Psoas muscle (tissue), 8 donors: ENCODE results near the gene VPS41. TPM values are rescaled to one million over a fixed set of nuclear protein-coding genes. Genes with fewer than 3 reads are reported as not detected.

ENCODE experiments used
- ATAC-seq, 4 donors: fragments of 200-7000 bp; cut with Tn5 transposase; one replicate each; pipeline ENCODE4 v1.9.1; 2020; ENCODE audit warnings: moderate library complexity in 3 of 4, mild to moderate bottlenecking in 2 of 4
- DNase-seq, 2 donors: peaks; one replicate each; pipeline ENCODE4 v3.0.0-alpha.2; 2020
- H3K27ac ChIP-seq: fragments of 200-600 bp; one replicate; pipeline ENCODE4 v1.8.0; 2022
- H3K27me3 ChIP-seq, 3 donors: fragments of 200-600 bp in 1 of 3; one replicate each; pipeline versions ENCODE4 v1.6.1 to v1.8.0; 2013 to 2022; ENCODE audit warnings: low read length in 2 of 3, mild to moderate bottlenecking in 2 of 3, moderate library complexity in 1 of 3; ENCODE audit not compliant: insufficient read depth in 3 of 3
- H3K36me3 ChIP-seq, 2 donors: fragments of 200-600 bp in 1 of 2; one replicate each; pipeline versions ENCODE4 v1.6.1 to v1.8.0; 2013 to 2022; ENCODE audit warnings: low read depth in 1 of 2, mild to moderate bottlenecking in 1 of 2, moderate library complexity in 1 of 2; ENCODE audit not compliant: insufficient read depth in 1 of 2
- H3K4me1 ChIP-seq: fragments of 200-600 bp; one replicate; pipeline ENCODE4 v1.8.0; 2022
- H3K4me3 ChIP-seq: fragments of 200-600 bp; one replicate; pipeline ENCODE4 v1.8.0; 2022; ENCODE audit warnings: mild to moderate bottlenecking
- H3K9me3 ChIP-seq: fragments of 200-600 bp; one replicate; pipeline ENCODE4 v1.8.0; 2022
- WGBS, 3 donors: extraction: QIAGEN DNeasy Blood & Tissue Kit; methylation state at CpG; one replicate each; pipeline versions ENCODE4 v1.1.6 to v1.1.7; 2013; 5-methylcytosine and 5-hydroxymethylcytosine counted together
- intact Hi-C, 2 donors: fragments of 100-400 bp; cut with DNase I; formaldehyde crosslinking; loops; one replicate each; pipeline versions ENCODE4 v1.11.0 to v1.14.2; 2022
- long read RNA-seq, 2 donors: library from polyadenylated mRNA; unstranded; transcript quantifications; one replicate each; pipeline ENCODE4 v2.0.0, GENCODE V29; 2021
- polyA plus RNA-seq, 3 donors: library from polyadenylated mRNA; stranded (reverse); fragments of 200-250 nt; gene quantifications; one replicate each; pipeline ENCODE4 v1.2.3, GENCODE V29; 2013
- total RNA-seq, 4 donors: library from RNA; stranded (reverse); fragmentation: NEBNext Ultra II Directional in 2 of 4; extraction: Animal tissue kit (Norgen Biotek cat#: 25700) in 2 of 4; gene quantifications; one replicate each; pipeline versions ENCODE4 v1.2.1 to v1.2.4, GENCODE V29; 2021 to 2023
- TF ChIP-seq, protein P1 (sequence below): fragments of 200-600 bp; IDR thresholded peaks from one replicate; pipeline ENCODE4 v1.8.0; 2022; ENCODE audit warnings: antibody characterized with exemption
- donor health status: healthy with polysubstance abuse.
- donor health status: DM: no; HTN: no; CAD: no; lungs with moderate emphysema.
- donor health status: Bipolar disorder and iron deficiency.
- donor health status: healthy.
- donor health status: DM: yes; HTN: yes; CAD: no.
- donor health status: DM: no; HTN: no; CAD: no.
- donor health status: DM: no; HTN: no; CAD: no.
- donor health status: DM: yes; HTN: yes; CAD: no.

The VPS41 gene
- total RNA-seq, result 10 to 100 TPM; 13.8 to 28.3 (median 20.3) TPM
- 10 to 100 TPM in 1 of 3 donors, 1 to 10 TPM in 2; 4.6 to 12.1 (median 5.7) TPM for polyA plus RNA-seq
- long read RNA-seq, donor 1, full-length matches to known transcripts, result 15 of 18 reads
- long read RNA-seq, donor 1, partial matches to known transcripts, result 1 of 18 reads
- long read RNA-seq, donor 1, other reads (novel, unspliced or antisense), result 2 of 18 reads
- long read RNA-seq, donor 2, full-length matches to known transcripts, result 11 of 18 reads
- long read RNA-seq, donor 2, partial matches to known transcripts, result 2 of 18 reads
- long read RNA-seq, donor 2, other reads (novel, unspliced or antisense), result 5 of 18 reads

DNA sequence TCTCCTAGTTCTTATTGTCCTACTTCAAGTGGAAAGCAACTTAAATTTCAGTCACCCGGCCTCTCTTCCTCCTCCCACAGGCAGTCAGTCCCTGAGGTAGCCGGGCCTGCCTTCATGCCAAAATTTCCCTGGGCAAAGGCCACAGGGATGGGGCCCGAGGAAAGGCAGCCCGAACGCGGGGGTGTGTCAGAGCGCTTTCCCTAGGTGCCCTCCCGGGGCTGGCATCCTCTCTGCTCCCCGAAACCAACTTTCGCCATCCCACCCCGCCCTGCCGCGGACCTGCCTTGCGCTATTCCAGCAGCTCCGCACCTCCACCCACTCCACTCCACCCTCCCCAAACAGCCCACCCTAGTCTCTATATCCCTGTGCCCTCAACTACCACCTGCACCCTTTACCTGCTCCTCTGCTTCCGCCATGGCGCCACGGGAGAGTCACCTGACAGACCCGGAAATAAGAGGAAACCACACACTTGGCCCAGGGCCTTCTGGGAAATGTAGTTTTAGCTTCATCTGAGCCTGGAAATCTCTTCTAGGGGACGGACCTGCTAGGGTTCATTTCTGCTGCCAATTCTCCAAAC is at the start of gene VPS41:
TSS of gene VPS41 (minus strand) at position 433 of the 577 bp plus-strand sequence. CDS start at position 416, 17 bp downstream.
- H3K9me3 ChIP-seq, result no peaks in the 10 kb centered on the region
- no peaks in the 10 kb centered on the region for H3K27me3 ChIP-seq
- no peaks in the 10 kb centered on the region for H3K36me3 ChIP-seq
- ATAC-seq, result peak; percentile 84 to 99 (median 94)
- DNase-seq, result peak; percentile 68 to 82
- intact Hi-C loops, result no loop called here
- H3K4me1 ChIP-seq, result no peaks in the 10 kb centered on the region
- peak within 1 kb of the TSS; percentile 50 for H3K27ac ChIP-seq
- peak within 1 kb of the TSS; percentile 94 for H3K4me3 ChIP-seq
- WGBS, 3 donors, result 0 to 2% (median 0%) methylated on average over 20 of the region's 20 CpGs
- TF ChIP-seq, protein P1, sequence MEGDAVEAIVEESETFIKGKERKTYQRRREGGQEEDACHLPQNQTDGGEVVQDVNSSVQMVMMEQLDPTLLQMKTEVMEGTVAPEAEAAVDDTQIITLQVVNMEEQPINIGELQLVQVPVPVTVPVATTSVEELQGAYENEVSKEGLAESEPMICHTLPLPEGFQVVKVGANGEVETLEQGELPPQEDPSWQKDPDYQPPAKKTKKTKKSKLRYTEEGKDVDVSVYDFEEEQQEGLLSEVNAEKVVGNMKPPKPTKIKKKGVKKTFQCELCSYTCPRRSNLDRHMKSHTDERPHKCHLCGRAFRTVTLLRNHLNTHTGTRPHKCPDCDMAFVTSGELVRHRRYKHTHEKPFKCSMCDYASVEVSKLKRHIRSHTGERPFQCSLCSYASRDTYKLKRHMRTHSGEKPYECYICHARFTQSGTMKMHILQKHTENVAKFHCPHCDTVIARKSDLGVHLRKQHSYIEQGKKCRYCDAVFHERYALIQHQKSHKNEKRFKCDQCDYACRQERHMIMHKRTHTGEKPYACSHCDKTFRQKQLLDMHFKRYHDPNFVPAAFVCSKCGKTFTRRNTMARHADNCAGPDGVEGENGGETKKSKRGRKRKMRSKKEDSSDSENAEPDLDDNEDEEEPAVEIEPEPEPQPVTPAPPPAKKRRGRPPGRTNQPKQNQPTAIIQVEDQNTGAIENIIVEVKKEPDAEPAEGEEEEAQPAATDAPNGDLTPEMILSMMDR, result no peak

DNA sequence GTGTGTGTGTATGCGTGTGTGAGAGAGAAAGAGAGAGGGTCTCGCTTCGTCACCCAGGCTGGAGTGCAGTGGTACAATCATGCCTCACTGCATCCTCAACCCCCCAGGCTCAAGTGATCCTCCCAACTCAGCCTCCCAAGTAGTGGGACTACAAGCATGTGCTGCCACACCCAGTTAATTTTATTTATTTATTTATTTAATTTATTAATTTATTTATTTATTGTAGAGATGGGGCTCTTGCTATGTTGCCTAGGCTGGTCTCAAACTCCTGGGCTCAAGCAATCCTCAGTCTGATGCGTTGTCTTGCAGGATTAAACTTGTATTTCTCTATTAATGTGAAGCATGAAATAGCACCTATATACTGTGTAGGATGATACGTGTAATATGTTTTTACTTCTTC is 46.9 kb upstream of the VPS41 start:
- H3K4me1 ChIP-seq, result no peaks in the 10 kb centered on the region
- WGBS, 3 donors, result 76 to 96% (median 86%) methylated on average over 5 of the region's 5 CpGs
- no peaks in the 10 kb centered on the region for H3K27me3 ChIP-seq
- intact Hi-C loops, result no loop called here
- ATAC-seq, result no peak
- H3K36me3 ChIP-seq, result no peaks in the 10 kb centered on the region
- DNase-seq, result no peak
- H3K9me3 ChIP-seq, result no peaks in the 10 kb centered on the region
- no peak overlapping the region for H3K27ac ChIP-seq
- TF ChIP-seq, protein P1, result no peak
- no peak overlapping the region for H3K4me3 ChIP-seq

DNA sequence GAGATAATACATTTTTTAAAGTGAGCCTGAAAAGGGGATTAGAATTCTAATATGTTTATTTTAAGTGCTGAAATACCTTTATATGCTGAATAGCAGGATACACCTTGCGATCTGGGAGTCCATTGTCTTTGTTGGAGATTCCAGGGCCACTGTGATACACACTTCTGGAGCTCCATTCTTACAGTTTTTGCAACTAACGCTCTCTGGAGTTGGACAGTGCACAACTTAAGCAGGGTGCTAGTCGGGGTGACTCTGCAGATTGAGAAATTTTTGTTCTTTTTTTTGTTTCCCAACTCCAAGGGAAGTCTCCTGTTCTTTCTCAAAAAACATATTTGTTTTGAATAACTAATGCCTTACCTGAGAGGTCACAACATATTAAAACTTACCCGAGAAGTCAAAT is 45.0 kb upstream of the VPS41 start:
- TF ChIP-seq, protein P1, result no peak
- no peaks in the 10 kb centered on the region for H3K27me3 ChIP-seq
- no peak overlapping the region for H3K4me3 ChIP-seq
- ATAC-seq (no peak), DNase-seq (no peak)
- WGBS, 3 donors, result 76 to 83% (median 77%) methylated on average over 4 of the region's 4 CpGs
- H3K36me3 ChIP-seq, result no peaks in the 10 kb centered on the region
- H3K27ac ChIP-seq, result no peak overlapping the region
- H3K9me3 ChIP-seq, result no peaks in the 10 kb centered on the region
- intact Hi-C loops, result no loop called here
- H3K4me1 ChIP-seq, result no peaks in the 10 kb centered on the region

DNA sequence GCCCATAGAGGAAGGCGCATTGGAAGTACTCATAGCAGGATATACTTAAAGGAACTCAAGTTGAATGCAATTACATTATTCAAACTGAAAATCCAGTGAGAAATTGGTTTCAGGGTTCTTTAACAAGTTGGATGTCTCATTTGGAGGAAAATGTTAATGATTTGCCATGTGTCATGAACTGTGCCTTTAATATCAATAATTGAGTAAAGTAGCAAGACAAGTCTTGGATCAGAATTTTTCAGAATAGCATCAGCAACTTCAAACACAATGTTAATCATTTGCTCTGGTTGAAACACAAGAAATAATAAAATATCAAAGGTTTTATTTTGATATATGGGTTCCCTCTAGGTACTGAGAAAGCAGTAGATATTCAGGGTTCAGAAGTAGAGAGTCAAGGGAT is 44.2 kb upstream of the VPS41 start:
- Histone ChIP-seq H3K27me3 (no peaks in the 10 kb centered on the region), H3K36me3 (no peaks in the 10 kb centered on the region), H3K9me3 (no peaks in the 10 kb centered on the region), H3K4me1 (no peaks in the 10 kb centered on the region), H3K4me3 (no peak overlapping the region), H3K27ac (no peak overlapping the region)
- no peak for DNase-seq
- WGBS, 3 donors, result 95 to 100% (median 98%) methylated on average over 1 of the region's 1 CpG
- TF ChIP-seq, protein P1, result no peak
- intact Hi-C loops, result no loop called here
- ATAC-seq, result no peak
